ENCODE measurements around the gene E2F4.

The E2F4 gene

GRCh38 chr16:67191995-67192681, at the start of gene E2F4:
Gene E2F4 (plus strand): TSS chr16:67192155. CDS start chr16:67192228, 73 bp downstream.
- peak; percentile 95 for DNase-seq (ENCODE audit: low spot score)

- DNase-seq (ENCODE audit: low spot score), result no peak
Observed at GRCh38 chr16:67142342-67142741, 49.6 kb upstream of the E2F4 start.

GRCh38 chr16:67144943-67145342, 47.0 kb upstream of the E2F4 start:
- DNase-seq (ENCODE audit: low spot score), result no peak

GRCh38 chr16:67145746-67146145, 46.2 kb upstream of the E2F4 start:
- DNase-seq (ENCODE audit: low spot score), result no peak

GRCh38 chr16:67146523-67147357, 45.2 kb upstream of the E2F4 start:
- no peak for DNase-seq (ENCODE audit: low spot score)

- DNase-seq (ENCODE audit: low spot score), result no peak
Observed at GRCh38 chr16:67147437-67148140, 44.4 kb upstream of the E2F4 start.

GRCh38 chr16:67148221-67148620, 43.7 kb upstream of the E2F4 start:
- DNase-seq (ENCODE audit: low spot score), result no peak

- no peak for DNase-seq (ENCODE audit: low spot score)
Observed at GRCh38 chr16:67148656-67149275, 43.2 kb upstream of the E2F4 start.

- no peak for DNase-seq (ENCODE audit: low spot score)
Observed at GRCh38 chr16:67149276-67150046, 42.5 kb upstream of the E2F4 start.

GRCh38 chr16:67150047-67150832, 41.7 kb upstream of the E2F4 start:
- DNase-seq (ENCODE audit: low spot score), result peak; percentile 83

GRCh38 chr16:67150833-67151396, 41.0 kb upstream of the E2F4 start, which contains the start of gene B3GNT9:
Gene B3GNT9 (minus strand): TSS chr16:67150998. CDS start chr16:67150485, 513 bp downstream.
- peak; percentile 86 for DNase-seq (ENCODE audit: low spot score)

GRCh38 chr16:67151431-67152097, 40.4 kb upstream of the E2F4 start:
- DNase-seq (ENCODE audit: low spot score), result no peak

GRCh38 chr16:67154578-67155294, 37.2 kb upstream of the E2F4 start:
- DNase-seq (ENCODE audit: low spot score), result no peak

- peak; percentile 92 for DNase-seq (ENCODE audit: low spot score)
Observed at GRCh38 chr16:67155295-67156142, 36.4 kb upstream of the E2F4 start.

GRCh38 chr16:67156143-67156844, 35.7 kb upstream of the E2F4 start:
- no peak for DNase-seq (ENCODE audit: low spot score)

GRCh38 chr16:67157106-67157748, 34.7 kb upstream of the E2F4 start:
- no peak for DNase-seq (ENCODE audit: low spot score)
